ENCODE measurements around the gene TECRL.

- TF ChIP-seq CTCF (IDR thresholded peaks at IDR 0.05 in 8 of 11, conservative IDR thresholded peaks at IDR 0.05 in 3 of 11): no peak
- TF ChIP-seq POLR2A (IDR thresholded peaks at IDR 0.05): no peak
- no peak for TF ChIP-seq POLR2AphosphoS5 (IDR thresholded peaks at IDR 0.05)
Observed at GRCh38 chr4:64306255-64306565, 103.0 kb downstream of the TECRL start.

All from spleen (tissue), 7 donors.